SK-N-MC (cell line): ENCODE measurements around the gene SOCS1.

Experiments
- EZH2 ChIP-seq: fragments of 200-600 bp; sonication (generic); IDR thresholded peaks from one replicate; pipeline ENCODE4 v1.6.1; 2017; ENCODE audit warnings: antibody characterized with exemption
- POLR2AphosphoS5 ChIP-seq: IDR thresholded peaks from 2 replicates; pipeline ENCODE4 v1.6.1; 2012; ENCODE audit warnings: mild to moderate bottlenecking, low read depth, low read length, borderline replicate concordance

DNA sequence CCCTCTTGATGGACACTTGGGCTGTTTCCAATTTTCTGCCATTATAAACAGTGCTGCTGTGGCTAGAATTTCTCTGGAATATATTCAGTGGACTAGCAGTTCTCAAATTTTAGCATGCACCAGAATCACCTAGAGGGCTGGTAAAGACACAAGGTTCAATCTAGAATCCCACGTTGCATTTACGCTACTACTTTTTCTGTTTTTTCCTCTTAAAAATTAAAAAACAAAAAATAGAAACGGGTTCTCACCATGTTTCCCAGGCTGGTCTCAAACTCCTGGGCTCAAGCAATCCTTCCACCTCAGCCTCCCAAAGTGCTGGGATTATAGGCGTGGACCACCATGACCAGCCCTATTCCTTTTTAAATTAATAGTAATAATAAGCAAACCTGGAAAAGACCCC lies 39.7 kb upstream of the SOCS1 start:
- TF ChIP-seq POLR2AphosphoS5 (no peak), EZH2 (no peak)
